Non-pigmented ciliary epithelial cell (primary cell): Measurements from ENCODE around the gene MLEC.
"Not testable (repeated sequence)": the region's sequence is repeated elsewhere in the genome, so short reads cannot be mapped to it uniquely, and the experiment has no call there.

Experiments
- DNase-seq: peaks from one replicate; pipeline ENCODE4 v3.0.0-alpha.2; 2010; ENCODE audit warnings: low read depth

Gene MLEC

DNA sequence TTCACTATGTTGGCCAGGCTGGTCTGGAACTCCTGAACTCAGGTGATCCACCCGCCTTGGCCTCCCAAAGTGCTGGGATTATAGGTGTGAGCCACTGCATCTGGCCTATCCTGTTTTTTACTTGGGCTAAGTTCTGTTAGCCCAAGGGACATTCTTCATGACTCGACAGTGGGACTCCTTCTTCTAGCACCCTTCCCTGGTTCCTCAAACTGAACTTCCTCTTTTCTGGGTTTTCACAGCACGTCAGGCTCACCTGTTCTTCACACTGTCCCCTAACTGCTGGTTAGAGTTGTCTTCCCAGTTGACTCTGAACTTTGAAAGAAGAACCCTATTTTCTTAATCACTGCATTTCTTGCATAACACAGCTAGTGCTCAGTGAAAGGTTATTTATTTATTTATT is 24.1 kb upstream of the MLEC start:
- DNase-seq, result no peak

DNA sequence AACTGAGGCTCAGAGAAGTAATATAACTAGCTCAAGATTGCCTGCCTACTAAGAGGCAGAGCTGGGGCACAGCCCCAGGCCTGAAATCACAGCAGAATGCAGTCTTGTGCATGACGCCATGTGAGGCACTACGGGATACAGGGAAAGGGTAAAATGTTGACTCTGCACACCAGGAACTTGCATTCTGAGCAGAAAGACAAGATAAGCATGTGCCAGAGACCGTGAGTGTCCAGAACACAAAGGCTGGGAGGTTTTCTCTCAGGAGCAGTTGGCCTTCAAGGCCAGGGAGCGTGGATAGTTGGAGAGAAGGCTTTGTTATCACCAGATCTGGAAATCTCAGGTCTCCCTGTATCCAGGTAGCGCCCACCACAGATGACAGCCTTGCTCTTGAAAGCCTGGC is 23.2 kb upstream of the MLEC start:
- no peak for DNase-seq

DNA sequence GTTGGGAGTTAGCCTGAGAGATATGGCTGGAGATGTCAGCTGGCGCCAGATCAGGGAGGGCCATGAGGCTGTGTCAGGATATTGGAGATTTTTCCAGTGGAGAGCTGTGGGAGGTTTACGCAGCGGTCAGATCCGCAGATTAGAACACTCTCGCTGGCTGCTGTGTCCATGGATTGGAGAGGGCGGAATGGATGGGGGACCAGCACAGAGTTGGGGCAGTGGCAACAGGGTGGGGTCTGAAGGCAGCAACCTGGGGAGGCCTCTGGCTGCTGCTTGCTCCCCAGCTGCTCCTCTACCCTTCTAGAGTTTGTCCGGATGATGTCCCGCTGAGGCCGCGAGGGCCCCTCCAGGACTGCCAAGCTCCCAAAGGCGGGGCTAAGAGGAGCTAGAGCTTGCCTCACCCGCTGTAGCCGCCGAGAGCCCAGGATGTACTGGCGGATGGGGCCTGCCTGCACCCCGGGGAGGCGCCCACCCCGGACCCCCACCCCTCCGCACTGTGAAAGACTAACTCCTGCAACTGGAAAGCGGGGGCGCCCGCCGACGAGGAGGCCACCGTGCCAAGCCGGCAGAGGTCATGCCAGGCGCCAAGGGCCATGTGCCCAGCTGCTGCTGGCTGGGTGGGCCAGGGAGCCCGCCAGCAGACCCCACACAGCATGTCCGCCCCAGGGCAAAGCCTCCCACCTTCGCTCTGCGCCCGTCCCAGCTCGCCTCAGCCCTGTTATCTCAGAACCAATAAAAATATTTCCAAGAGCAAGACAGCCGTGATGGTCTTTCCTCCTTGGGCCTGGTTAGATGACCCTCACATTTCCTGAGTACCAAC is 20.2 kb upstream of the MLEC start:
- no peak for DNase-seq

- no peak for DNase-seq
These were observed 18.7 kb upstream of the MLEC start for GRCh38 chr12:120668091-120668867.

- no peak for DNase-seq
These were observed 17.8 kb upstream of the MLEC start for GRCh38 chr12:120668868-120669840.

GRCh38 chr12:120670237-120670636 is 16.7 kb upstream of the MLEC start:
- DNase-seq, result not testable (repeated sequence)

DNA sequence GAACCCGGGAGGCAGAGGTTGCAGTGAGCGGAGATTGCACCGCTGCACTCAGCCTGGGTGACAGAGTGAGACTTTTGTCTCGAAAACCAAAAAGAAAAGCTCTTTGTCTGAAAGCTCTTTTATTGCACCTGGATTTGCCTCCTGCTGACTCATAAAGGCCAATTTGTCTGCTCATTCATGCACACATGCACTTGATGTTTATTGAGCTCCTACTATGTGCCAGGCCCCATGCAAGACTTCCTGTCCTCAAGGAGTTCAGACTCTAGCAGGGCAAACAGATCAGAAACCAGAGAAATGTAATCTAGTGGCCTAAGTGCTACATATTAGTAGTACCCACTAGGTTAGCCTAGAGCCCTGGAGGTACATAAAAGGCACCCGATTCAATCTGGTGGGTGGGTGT is 16.3 kb upstream of the MLEC start:
- DNase-seq, result no peak

GRCh38 chr12:120674097-120674636 is 12.8 kb upstream of the MLEC start:
- no peak for DNase-seq

DNA sequence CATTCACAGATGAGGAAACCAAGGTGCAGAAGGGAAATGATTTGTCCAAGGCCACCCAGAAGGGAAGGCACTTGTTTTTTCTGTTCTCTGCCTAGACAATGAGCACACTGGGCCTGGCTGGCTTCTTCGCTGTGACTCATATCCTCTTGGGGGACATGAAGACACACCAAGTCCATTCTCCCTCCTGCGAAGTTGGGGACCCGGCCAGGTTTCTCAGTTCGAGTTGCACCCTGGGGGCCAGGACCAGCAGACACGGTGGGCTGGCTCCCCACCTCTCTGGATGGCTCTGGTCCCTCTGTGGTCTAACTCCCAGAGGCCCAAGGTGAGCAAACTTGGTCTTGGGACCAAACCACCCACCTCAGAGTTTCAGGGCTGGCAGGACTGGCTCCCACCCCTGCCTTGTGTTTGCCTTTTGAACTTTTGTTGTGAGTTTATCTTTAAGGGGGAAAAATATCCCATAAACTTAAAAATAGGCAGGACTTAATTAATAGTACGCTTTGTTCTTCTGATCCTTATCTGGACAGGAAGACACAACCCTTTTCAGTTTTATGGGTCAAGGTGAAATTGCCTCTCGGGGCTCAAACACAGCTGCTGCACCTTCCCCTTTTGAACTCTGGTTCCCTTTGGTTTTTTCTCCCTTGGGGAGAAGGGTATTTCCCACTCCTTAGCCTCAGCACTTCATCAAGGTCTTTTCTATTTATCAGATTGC is 9.0 kb upstream of the MLEC start:
- DNase-seq, result no peak

DNA sequence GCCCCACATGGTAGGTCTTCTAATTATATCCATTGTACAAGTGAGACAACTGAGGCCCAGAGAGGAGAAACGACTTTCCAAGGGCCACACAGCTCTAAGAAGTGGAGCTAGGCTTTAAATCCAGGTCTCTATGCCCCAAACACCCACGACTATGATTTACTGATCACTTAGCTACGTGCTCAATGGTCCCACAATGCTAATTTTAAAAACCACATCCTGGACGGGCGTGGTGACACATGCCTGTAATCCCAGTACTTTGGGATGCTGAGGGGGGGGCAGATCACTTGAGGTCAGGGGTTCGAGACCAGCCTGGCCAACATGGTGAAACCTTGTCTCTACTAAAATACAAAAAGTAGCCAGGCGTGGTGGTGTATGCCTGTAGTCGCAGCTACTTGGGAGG is 8.4 kb upstream of the MLEC start:
- DNase-seq, result no peak

- no peak for DNase-seq
These were observed 6.7 kb upstream of the MLEC start for GRCh38 chr12:120680165-120680738.

- DNase-seq, result no peak
These were observed 2.4 kb upstream of the MLEC start for GRCh38 chr12:120684523-120684932.

DNA sequence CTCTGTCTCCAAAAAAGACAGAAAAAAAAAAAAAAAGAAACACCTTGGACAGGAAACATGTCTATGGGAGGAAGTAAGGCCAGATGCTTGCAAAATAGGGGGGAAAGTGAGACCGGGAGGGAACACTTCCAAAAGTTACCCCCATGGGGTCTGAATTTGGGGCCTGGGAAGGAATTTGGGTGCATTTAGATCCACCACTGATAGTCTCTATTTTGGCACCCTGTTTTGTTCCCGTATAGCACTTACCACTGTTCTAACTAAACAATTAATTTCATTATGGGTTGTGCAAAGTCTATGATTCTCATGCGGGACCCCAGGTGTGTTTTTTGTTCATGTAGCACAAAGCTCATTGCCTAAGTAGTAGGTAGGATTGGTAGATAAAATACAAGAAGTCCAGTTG is 1.4 kb upstream of the MLEC start:
- DNase-seq, result no peak

- peak; percentile 78 for DNase-seq
These were observed 729 bp upstream of the MLEC start for GRCh38 chr12:120686151-120686689.

GRCh38 chr12:120687578-120688289 is 785 bp downstream of the MLEC start:
- DNase-seq, result no peak

- no peak for DNase-seq
These were observed 1.6 kb downstream of the MLEC start for GRCh38 chr12:120688527-120689071.

DNA sequence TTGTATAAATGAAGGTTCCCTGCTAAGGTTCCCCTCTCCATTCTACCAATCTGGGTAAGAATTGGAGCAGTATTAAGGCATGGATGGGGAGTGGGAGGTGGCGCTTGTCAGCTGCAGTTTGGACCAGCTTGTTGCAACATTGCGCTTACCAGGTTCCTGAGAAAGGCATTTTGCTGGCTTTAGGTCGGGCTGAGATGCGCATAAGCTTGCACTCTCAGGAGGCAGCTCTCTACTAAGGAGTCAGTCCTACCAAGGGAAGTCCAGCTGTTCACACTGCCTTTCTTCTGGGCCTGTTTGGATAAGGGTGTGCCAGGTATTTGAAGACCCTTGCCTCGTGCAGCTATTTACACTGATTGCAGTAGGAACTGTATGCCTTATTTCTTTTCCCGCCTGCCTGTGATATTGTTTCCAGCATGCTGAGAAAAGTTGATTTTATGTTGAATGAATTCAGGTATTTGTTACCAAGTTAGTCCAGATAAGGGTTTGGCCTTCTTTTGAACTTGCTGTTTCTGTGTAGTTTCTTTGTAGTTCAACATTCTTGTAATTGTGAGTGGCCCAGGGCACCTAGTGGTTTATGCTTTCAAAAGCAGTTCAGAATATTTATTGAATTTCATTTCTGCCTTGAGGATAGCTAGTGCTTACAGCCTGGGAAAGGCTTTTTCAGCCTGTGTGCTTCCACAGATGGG is 2.6 kb downstream of the MLEC start:
- no peak for DNase-seq

- DNase-seq, result no peak
These were observed 3.1 kb downstream of the MLEC start for GRCh38 chr12:120690083-120690450.

- DNase-seq, result no peak
These were observed 4.0 kb downstream of the MLEC start for GRCh38 chr12:120690978-120691377.
